Panc1 (cell line): ENCODE data around the gene SH3BP2. TPM values are rescaled to one million over a fixed set of nuclear protein-coding genes. Genes with fewer than 3 reads are reported as not detected.

Experiments
- ATAC-seq: fragments of 200-7000 bp; cut with Tn5 transposase; 2 replicates; pipeline ENCODE4 v1.9.1; 2020; ENCODE audit warnings: mild to moderate bottlenecking, moderate library complexity
- BruUV-seq: library from RNA; stranded (reverse); fragments of 400-500 nt; replicated peaks from 2 replicates; lab custom pipeline; 2021; lab: Mats Ljungman, UMichigan
- CTCF ChIA-PET: fragments of 300-600 bp; sonication (Branson Sonifier 250); formaldehyde crosslinking; loops from one replicate; lab custom pipeline; 2022; ENCODE audit warnings: antibody characterized with exemption; lab: Charles Lee
- POLR2A ChIA-PET: fragments of 300-600 bp; sonication (Branson Sonifier 250); formaldehyde crosslinking; loops from one replicate; lab custom pipeline; 2022; ENCODE audit warnings: antibody characterized with exemption; lab: Charles Lee
- DNase-seq: peaks from one replicate; pipeline ENCODE4 v3.0.0-alpha.2; 2010; ENCODE audit warnings: low read depth, low spot score
- H3K27ac ChIP-seq: 2 replicates; pipeline ENCODE4 v1.5.1; 2011; ENCODE audit warnings: mild to moderate bottlenecking, low read length, inconsistent platforms
- H3K27me3 ChIP-seq: fragments of 200-500 bp; sonication (Bioruptor generic); 2 replicates; pipeline ENCODE4 v1.6.0; 2014; ENCODE audit warnings: low read length, inconsistent platforms; ENCODE audit not compliant: control insufficient read depth, insufficient read depth
- H3K36me3 ChIP-seq: fragments of 200-500 bp; sonication (Bioruptor generic); 2 replicates; pipeline ENCODE4 v1.5.1; 2014; ENCODE audit warnings: inconsistent platforms, mild to moderate bottlenecking, low read length, moderate library complexity; ENCODE audit not compliant: control insufficient read depth, insufficient read depth
- H3K4me1 ChIP-seq: 2 replicates; pipeline ENCODE4 v1.5.1; 2011; ENCODE audit warnings: inconsistent platforms, mild to moderate bottlenecking, low read length, moderate library complexity; ENCODE audit not compliant: control insufficient read depth, insufficient read depth
- H3K4me3 ChIP-seq, 2 experiments: 2 replicates each; pipeline ENCODE4 v1.5.1; 2011 to 2012; ENCODE audit warnings: low read depth in 2 of 2, low read length in 2 of 2, mild to moderate bottlenecking in 2 of 2, inconsistent platforms in 1 of 2, moderate library complexity in 1 of 2
- H3K9me3 ChIP-seq: fragments of 200-500 bp; sonication (Bioruptor generic); 2 replicates; pipeline ENCODE4 v1.5.1; 2014; ENCODE audit warnings: low read depth, mild to moderate bottlenecking, inconsistent platforms, low read length, moderate library complexity; ENCODE audit not compliant: control insufficient read depth, insufficient read depth
- CTCF ChIP-seq: fragments of 450-650 bp; IDR thresholded peaks from 2 replicates; pipeline ENCODE4 v1.5.1; 2017; ENCODE audit warnings: mild to moderate bottlenecking
- POLR2AphosphoS5 ChIP-seq: IDR thresholded peaks from 2 replicates; pipeline ENCODE4 v1.6.1; 2012; ENCODE audit warnings: mild to moderate bottlenecking, low read depth, low read length, moderate library complexity
- REST ChIP-seq, 2 experiments: IDR thresholded peaks; 2 replicates each; pipeline ENCODE4 v1.6.1; 2011 to 2012; ENCODE audit warnings: low read depth in 2 of 2, control low read depth in 1 of 2, low read length in 1 of 2, mild to moderate bottlenecking in 1 of 2, moderate library complexity in 1 of 2; ENCODE audit not compliant: insufficient read depth in 1 of 2
- SIN3A ChIP-seq: IDR thresholded peaks from 2 replicates; pipeline ENCODE4 v1.6.1; 2012; ENCODE audit warnings: low read depth, mild to moderate bottlenecking, low read length, moderate library complexity, borderline replicate concordance; ENCODE audit not compliant: insufficient read depth
- TCF7L2 ChIP-seq: IDR thresholded peaks from 2 replicates; pipeline ENCODE4 v1.6.1; 2011; ENCODE audit warnings: mild to moderate bottlenecking, low read depth, low read length, inconsistent platforms
- in situ Hi-C: cut with HindIII; loops from 2 replicates; pipeline ENCODE4 v1.10.0; 2016; ENCODE audit warnings: low sequenced_read_pairs, low pct_unique_long_range_greater_than_20kb
- intact Hi-C: fragments of 100-400 bp; cut with micrococcal nuclease; formaldehyde crosslinking; loops from one replicate; pipeline ENCODE4 v1.10.0; 2022; ENCODE audit not compliant: unreplicated experiment
- total RNA-seq: library from RNA; stranded (reverse); gene quantifications from one replicate; pipeline ENCODE4 v1.2.1, GENCODE V29; 2021; ENCODE audit not compliant: unreplicated experiment

The SH3BP2 gene
- total RNA-seq, 1 experiment from 2014 or later: 93.4 TPM

GRCh38 chr4:2756691-2757350 is 36.1 kb upstream of the SH3BP2 start:
- Histone ChIP-seq H3K9me3 (no peaks in the 10 kb centered on the region), H3K27ac (peak overlapping the region; percentile 75), H3K4me3 (peak overlapping the region; percentile 32 to 45), H3K27me3 (no peaks in the 10 kb centered on the region), H3K4me1 (0 out of 2 replicates have a peak, but pooled peaks cover 4% of the 10 kb centered on the region), H3K36me3 (no peaks in the 10 kb centered on the region; the same call in 1 of the 2 replicates)
- no peak for ATAC-seq
- in situ Hi-C loops (no loop called here), intact Hi-C loops (no loop called here)
- CTCF ChIA-PET: no interaction called here
- POLR2A ChIA-PET: no interaction called here
- BruUV-seq: no TSS peak
- no peak for DNase-seq
- TF ChIP-seq REST (IDR thresholded peaks at IDR 0.05; ENCODE audit: insufficient read depth in 1 of 2, low read depth in 2 of 2, low read length in 1 of 2) (no peak), CTCF (no peak), POLR2AphosphoS5 (no peak), SIN3A (no peak), TCF7L2 (no peak)

- DNase-seq (no peak), ATAC-seq (no peak)
- 0 out of 2 replicates have a peak, but pooled peaks cover 4% of the 10 kb centered on the region for H3K4me1 ChIP-seq
- in situ Hi-C loops (no loop called here), intact Hi-C loops (no loop called here)
- no TSS peak for BruUV-seq
- TF ChIP-seq SIN3A (no peak), POLR2AphosphoS5 (no peak), CTCF (no peak), REST (IDR thresholded peaks at IDR 0.05; ENCODE audit: insufficient read depth in 1 of 2, low read depth in 2 of 2, low read length in 1 of 2) (no peak), TCF7L2 (no peak)
- CTCF ChIA-PET: no interaction called here
- H3K4me3 ChIP-seq: no peak overlapping the region
- POLR2A ChIA-PET: no interaction called here
- no peaks in the 10 kb centered on the region; the same call in 1 of the 2 replicates for H3K36me3 ChIP-seq
- H3K27ac ChIP-seq: no peak overlapping the region
- no peaks in the 10 kb centered on the region for H3K27me3 ChIP-seq
- no peaks in the 10 kb centered on the region for H3K9me3 ChIP-seq
Measured at GRCh38 chr4:2757426-2757825, 35.5 kb upstream of the SH3BP2 start.
